H9 (cell line): ENCODE results near the gene SIPA1L3. TPM values are rescaled to one million over a fixed set of nuclear protein-coding genes. Genes with fewer than 3 reads are reported as not detected.

ENCODE experiments used
- DNase-seq: peaks from one replicate; pipeline ENCODE4 v3.0.0-alpha.2; 2017
- H2AFZ ChIP-seq: one replicate; pipeline ENCODE4 v1.6.1; 2013; ENCODE audit warnings: mild to moderate bottlenecking, low read length, control low read depth, moderate library complexity
- H2AK5ac ChIP-seq: 2 replicates; pipeline ENCODE4 v1.6.1; 2013; ENCODE audit warnings: low read length, control low read depth, mixed read lengths; ENCODE audit not compliant: insufficient read length
- H2BK120ac ChIP-seq: one replicate; pipeline ENCODE4 v1.6.1; 2013; ENCODE audit warnings: low read depth, mild to moderate bottlenecking, low read length, control low read depth, inconsistent platforms; ENCODE audit not compliant: poor library complexity, severe bottlenecking
- H2BK12ac ChIP-seq: 2 replicates; pipeline ENCODE4 v1.6.1; 2013; ENCODE audit warnings: low read length, control low read depth, mixed read lengths, low read depth; ENCODE audit not compliant: insufficient read length
- H2BK15ac ChIP-seq: 2 replicates; pipeline ENCODE4 v1.6.1; 2013; ENCODE audit warnings: low read depth, low read length, control low read depth
- H2BK20ac ChIP-seq: one replicate; pipeline ENCODE4 v1.6.1; 2013; ENCODE audit warnings: low read depth, mild to moderate bottlenecking, low read length, control low read depth, inconsistent platforms; ENCODE audit not compliant: poor library complexity, severe bottlenecking
- H2BK5ac ChIP-seq: 2 replicates; pipeline ENCODE4 v1.6.1; 2013; ENCODE audit warnings: low read length, control low read depth, mixed read lengths; ENCODE audit not compliant: insufficient read length
- H3K14ac ChIP-seq: 2 replicates; pipeline ENCODE4 v1.6.1; 2013; ENCODE audit warnings: low read length, control low read depth; ENCODE audit not compliant: insufficient read depth
- H3K18ac ChIP-seq: 2 replicates; pipeline ENCODE4 v1.6.1; 2013; ENCODE audit warnings: low read depth, mild to moderate bottlenecking, mixed read lengths, low read length, control low read depth; ENCODE audit not compliant: insufficient read length
- H3K23ac ChIP-seq: 2 replicates; pipeline ENCODE4 v1.6.1; 2013; ENCODE audit warnings: low read length, control low read depth, mixed read lengths, low read depth; ENCODE audit not compliant: insufficient read length
- H3K23me2 ChIP-seq: 2 replicates; pipeline ENCODE4 v1.6.1; 2013; ENCODE audit warnings: low read depth, mild to moderate bottlenecking, mixed read lengths, low read length, control low read depth; ENCODE audit not compliant: insufficient read length, poor library complexity, severe bottlenecking
- H3K27ac ChIP-seq: 2 replicates; pipeline ENCODE4 v1.5.1; 2013; ENCODE audit warnings: low read length, control low read depth, mixed read lengths, low read depth; ENCODE audit not compliant: insufficient read length
- H3K27me3 ChIP-seq: 2 replicates; pipeline ENCODE4 v1.6.1; 2013; ENCODE audit warnings: low read length, control low read depth, inconsistent platforms; ENCODE audit not compliant: insufficient read depth
- H3K4ac ChIP-seq: 2 replicates; pipeline ENCODE4 v1.6.1; 2013; ENCODE audit warnings: low read depth, mild to moderate bottlenecking, control low read depth, inconsistent platforms, low read length, moderate library complexity
- H3K4me1 ChIP-seq: 2 replicates; pipeline ENCODE4 v1.6.1; 2013; ENCODE audit warnings: low read length, control low read depth, inconsistent platforms; ENCODE audit not compliant: insufficient read depth
- H3K4me2 ChIP-seq: 2 replicates; pipeline ENCODE4 v1.6.1; 2013; ENCODE audit warnings: low read length, control low read depth, mixed read lengths; ENCODE audit not compliant: insufficient read length, insufficient read depth
- H3K56ac ChIP-seq: 2 replicates; pipeline ENCODE4 v1.6.1; 2013; ENCODE audit warnings: low read depth, mild to moderate bottlenecking, mixed read lengths, low read length, control low read depth; ENCODE audit not compliant: insufficient read length
- H3K79me1 ChIP-seq: 2 replicates; pipeline ENCODE4 v1.6.1; 2013; ENCODE audit warnings: low read depth, mild to moderate bottlenecking, moderate library complexity, low read length, control low read depth, inconsistent platforms; ENCODE audit not compliant: insufficient read depth, poor library complexity, severe bottlenecking
- H3K79me2 ChIP-seq: 2 replicates; pipeline ENCODE4 v1.6.1; 2013; ENCODE audit warnings: low read length, control low read depth, inconsistent platforms; ENCODE audit not compliant: insufficient read depth
- H3K9ac ChIP-seq: 2 replicates; pipeline ENCODE4 v1.6.1; 2013; ENCODE audit warnings: low read length, control low read depth, mixed read lengths; ENCODE audit not compliant: insufficient read length; ENCODE audit errors: extremely low read depth
- H3K9me3 ChIP-seq: one replicate; pipeline ENCODE4 v1.6.1; 2013; ENCODE audit warnings: low read depth, low read length, inconsistent platforms; ENCODE audit not compliant: control insufficient read depth
- H3T11ph ChIP-seq: one replicate; pipeline ENCODE4 v1.6.1; 2013; ENCODE audit warnings: mild to moderate bottlenecking, low read length, control low read depth, inconsistent platforms
- H4K20me1 ChIP-seq: one replicate; pipeline ENCODE4 v1.6.1; 2013; ENCODE audit not compliant: control insufficient read depth, insufficient read length, insufficient read depth
- H4K5ac ChIP-seq: 2 replicates; pipeline ENCODE4 v1.6.1; 2013; ENCODE audit warnings: low read depth, mild to moderate bottlenecking, mixed read lengths, low read length, control low read depth; ENCODE audit not compliant: insufficient read length
- H4K8ac ChIP-seq: replicated peaks from 2 replicates; pipeline ENCODE4 v1.6.1; 2013; ENCODE audit warnings: low read length, control low read depth, mixed read lengths, low read depth; ENCODE audit not compliant: insufficient read length
- H4K91ac ChIP-seq: 2 replicates; pipeline ENCODE4 v1.6.1; 2013; ENCODE audit warnings: low read depth, mild to moderate bottlenecking, moderate library complexity, mixed read lengths, low read length, control low read depth; ENCODE audit not compliant: insufficient read length
- H3K27ac Mint-ChIP-seq, 3 experiments: 2 replicates in 2 of 3; 3 replicates in 1 of 3; pipeline ENCODE4 v1.8.0; 2020 to 2021; ENCODE audit warnings: mixed read lengths in 3 of 3, mild to moderate bottlenecking in 1 of 3, moderate library complexity in 1 of 3
- H3K27me3 Mint-ChIP-seq: 2 replicates; pipeline ENCODE4 v1.8.0; 2021; ENCODE audit warnings: low read depth, mild to moderate bottlenecking, moderate library complexity, mixed read lengths
- H3K36me3 Mint-ChIP-seq, 3 experiments: 2 replicates in 2 of 3; 3 replicates in 1 of 3; pipeline ENCODE4 v1.8.0; 2020 to 2021; ENCODE audit warnings: low read depth in 3 of 3, mixed read lengths in 3 of 3; ENCODE audit not compliant: insufficient read depth in 1 of 3
- H3K4me1 Mint-ChIP-seq, 2 experiments: 2 replicates each; pipeline ENCODE4 v1.8.0; 2020; ENCODE audit warnings: mixed read lengths in 2 of 2
- H3K4me3 Mint-ChIP-seq, 2 experiments: 2 replicates in 1 of 2; 3 replicates in 1 of 2; pipeline ENCODE4 v1.8.0; 2020 to 2021; ENCODE audit warnings: mild to moderate bottlenecking in 2 of 2, mixed read lengths in 2 of 2, moderate library complexity in 1 of 2
- H3K9me3 Mint-ChIP-seq, 2 experiments: 2 replicates in 1 of 2; 3 replicates in 1 of 2; pipeline ENCODE4 v1.8.0; 2020; ENCODE audit warnings: mild to moderate bottlenecking in 2 of 2, mixed read lengths in 2 of 2, moderate library complexity in 1 of 2
- WGBS: extraction: QIAGEN DNeasy Blood & Tissue Kit; methylation state at CpG from one replicate; pipeline ENCODE4 v1.1.7; 2013; ENCODE audit warnings: missing lambda C conversion rate, low lambda C conversion rate, mixed read lengths; ENCODE audit not compliant: insufficient read length; ENCODE audit errors: extremely low coverage; 5-methylcytosine and 5-hydroxymethylcytosine counted together
- total RNA-seq: library from RNA; stranded (reverse); gene quantifications from 2 replicates; pipeline ENCODE4 v1.2.1, GENCODE V29; 2021
- TF ChIP-seq, protein P1 (sequence below): fragments of 200-600 bp; sonication (generic); conservative IDR thresholded peaks from 3 replicates; pipeline ENCODE4 v1.8.0; 2021; ENCODE audit warnings: antibody characterized with exemption, mild to moderate bottlenecking

Gene SIPA1L3
- total RNA-seq, 1 experiment from 2014 or later, result 40.1 TPM

DNA sequence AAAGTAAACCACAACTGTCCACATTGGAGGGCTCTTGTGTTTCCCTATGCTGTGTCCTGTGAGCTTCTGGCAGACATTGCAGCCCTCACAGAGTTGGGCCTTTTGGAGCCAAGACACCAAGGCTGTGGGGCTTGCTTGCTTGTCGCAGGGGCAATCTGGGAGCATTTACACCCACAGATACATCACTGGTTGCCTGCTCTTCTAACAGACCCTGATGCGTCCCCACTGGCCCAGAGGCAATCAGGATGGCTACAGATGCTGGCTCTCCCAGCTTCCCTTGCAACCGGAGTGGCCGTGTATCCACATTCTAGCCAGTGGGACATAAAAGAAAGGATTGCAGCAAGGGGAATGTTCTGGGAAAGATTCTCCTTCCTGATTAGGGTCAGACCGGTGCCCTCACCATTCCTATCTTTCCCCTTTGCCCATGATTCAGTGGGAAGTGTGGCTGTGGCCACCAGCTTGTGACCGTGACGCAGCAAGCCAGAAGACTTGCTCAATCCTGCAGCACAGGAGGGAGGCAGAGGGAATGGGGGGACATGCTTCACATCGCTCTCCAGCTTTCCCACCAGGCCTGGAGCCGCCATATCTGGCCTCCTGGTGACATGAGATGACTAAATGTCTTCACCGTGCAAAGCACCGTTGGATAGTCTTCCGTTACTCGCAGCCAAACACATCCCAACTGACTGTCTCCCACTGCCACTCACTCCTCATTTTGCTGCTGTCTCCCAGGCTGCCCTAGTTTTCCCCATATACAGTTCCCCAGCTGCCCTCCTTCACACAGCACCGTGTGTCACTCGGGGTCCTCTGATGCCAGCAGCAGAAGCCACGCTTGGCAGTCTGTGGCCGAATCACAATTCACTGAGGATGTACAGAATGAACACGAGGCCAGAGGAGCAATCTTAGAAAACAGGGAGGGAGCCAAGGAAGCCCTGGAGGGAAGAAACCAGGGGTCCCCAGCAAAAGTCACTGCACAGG is 166.1 kb downstream of the SIPA1L3 start:
- Histone ChIP-seq H3K23me2 (no peaks in the 10 kb centered on the region), H2AK5ac (no peak overlapping the region), H3K27me3 (no peaks in the 10 kb centered on the region), H3K4me1 (no peaks in the 10 kb centered on the region), H4K20me1 (no peaks in the 10 kb centered on the region), H3K14ac (no peak overlapping the region), H2BK120ac (no peak overlapping the region), H2BK20ac (no peak overlapping the region), H3K9ac (no peak overlapping the region), H2BK12ac (no peak overlapping the region), H4K8ac (no peak overlapping the region), H3K27ac (no peak overlapping the region), H4K5ac (no peak overlapping the region), H3K56ac (no peak overlapping the region), H3K9me3 (no peaks in the 10 kb centered on the region), H2BK5ac (no peak overlapping the region), H3T11ph (no peak overlapping the region), H3K4ac (no peak overlapping the region), H3K23ac (no peak overlapping the region), H3K79me2 (no peaks in the 10 kb centered on the region), H2BK15ac (no peak overlapping the region), H3K4me2 (no peak overlapping the region), H3K18ac (no peak overlapping the region), H4K91ac (no peak overlapping the region), H2AFZ (no peak overlapping the region), H3K79me1 (no peaks in the 10 kb centered on the region)
- no CpG with 5 or more reads among the region's 18 CpGs for WGBS
- TF ChIP-seq, protein P1, sequence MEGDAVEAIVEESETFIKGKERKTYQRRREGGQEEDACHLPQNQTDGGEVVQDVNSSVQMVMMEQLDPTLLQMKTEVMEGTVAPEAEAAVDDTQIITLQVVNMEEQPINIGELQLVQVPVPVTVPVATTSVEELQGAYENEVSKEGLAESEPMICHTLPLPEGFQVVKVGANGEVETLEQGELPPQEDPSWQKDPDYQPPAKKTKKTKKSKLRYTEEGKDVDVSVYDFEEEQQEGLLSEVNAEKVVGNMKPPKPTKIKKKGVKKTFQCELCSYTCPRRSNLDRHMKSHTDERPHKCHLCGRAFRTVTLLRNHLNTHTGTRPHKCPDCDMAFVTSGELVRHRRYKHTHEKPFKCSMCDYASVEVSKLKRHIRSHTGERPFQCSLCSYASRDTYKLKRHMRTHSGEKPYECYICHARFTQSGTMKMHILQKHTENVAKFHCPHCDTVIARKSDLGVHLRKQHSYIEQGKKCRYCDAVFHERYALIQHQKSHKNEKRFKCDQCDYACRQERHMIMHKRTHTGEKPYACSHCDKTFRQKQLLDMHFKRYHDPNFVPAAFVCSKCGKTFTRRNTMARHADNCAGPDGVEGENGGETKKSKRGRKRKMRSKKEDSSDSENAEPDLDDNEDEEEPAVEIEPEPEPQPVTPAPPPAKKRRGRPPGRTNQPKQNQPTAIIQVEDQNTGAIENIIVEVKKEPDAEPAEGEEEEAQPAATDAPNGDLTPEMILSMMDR, result no peak
- H3K4me3 Mint-ChIP-seq, result no peak overlapping the region
- no peaks in the 10 kb centered on the region for H3K27me3 Mint-ChIP-seq
- DNase-seq, result no peak
- peaks cover 10 to 14% of the 10 kb centered on the region in 2 experiments for H3K4me1 Mint-ChIP-seq
- H3K36me3 Mint-ChIP-seq, result peaks cover 0 to 9% (median 5%) of the 10 kb centered on the region in 3 experiments; a peak in 4 of 7 replicates
- peak overlapping the region in 1 of 3 experiments; percentile 12; a peak in 2 of 7 replicates for H3K27ac Mint-ChIP-seq
- H3K9me3 Mint-ChIP-seq, result no peaks in the 10 kb centered on the region
